HUDEP-2 (cell line): ENCODE data around the gene EDEM2.
"Not testable (repeated sequence)": the region's sequence is repeated elsewhere in the genome, so short reads cannot be mapped to it uniquely, and the experiment has no call there.

Experiments
- DNase-seq, 76 experiments: peaks; one replicate each; lab custom pipeline; 2025; ENCODE audit not compliant: unreplicated experiment in 76 of 76; lab: John Stamatoyannopoulos, UW

Gene EDEM2

GRCh38 chr20:35171753-35172433 lies 24.8 kb upstream of the EDEM2 start, which contains the start of gene PROCR:
Gene PROCR (plus strand): TSS chr20:35172072. CDS start chr20:35172155, 83 bp downstream.
- DNase-seq = peak in 49 of 76 experiments; percentile 10 to 72 (median 41)

- DNase-seq = no peak
These were observed 24.3 kb upstream of the EDEM2 start for GRCh38 chr20:35171438-35171752.

- not testable (repeated sequence) for DNase-seq
These were observed 21.7 kb upstream of the EDEM2 start for GRCh38 chr20:35168701-35169409.

- no peak for DNase-seq
These were observed 20.7 kb upstream of the EDEM2 start for GRCh38 chr20:35167787-35168186.

- DNase-seq = peak in 18 of 76 experiments; percentile 4 to 52 (median 14)
These were observed 19.2 kb upstream of the EDEM2 start for GRCh38 chr20:35166242-35166830.

GRCh38 chr20:35165221-35166185 lies 18.4 kb upstream of the EDEM2 start:
- DNase-seq = no peak

- DNase-seq = not testable (repeated sequence)
These were observed 17.4 kb upstream of the EDEM2 start for GRCh38 chr20:35164531-35164930.

- DNase-seq = not testable (repeated sequence)
These were observed 13.2 kb upstream of the EDEM2 start for GRCh38 chr20:35160341-35160740.

- no peak for DNase-seq
These were observed 9.8 kb upstream of the EDEM2 start for GRCh38 chr20:35156978-35157377.

GRCh38 chr20:35155936-35156335 lies 8.8 kb upstream of the EDEM2 start:
- DNase-seq = no peak

GRCh38 chr20:35151736-35152135 lies 4.6 kb upstream of the EDEM2 start:
- no peak for DNase-seq

GRCh38 chr20:35150846-35151579 lies 3.9 kb upstream of the EDEM2 start:
- DNase-seq = no peak

- peak in 18 of 76 experiments; percentile 2 to 54 (median 20) for DNase-seq
These were observed 487 bp upstream of the EDEM2 start for GRCh38 chr20:35147575-35148071.

GRCh38 chr20:35146299-35146919 lies 727 bp downstream of the EDEM2 start:
- peak in 20 of 76 experiments; percentile 9 to 47 (median 19) for DNase-seq

GRCh38 chr20:35145141-35145564 lies 2.0 kb downstream of the EDEM2 start:
- peak in 36 of 76 experiments; percentile 5 to 76 (median 45) for DNase-seq

- no peak for DNase-seq
These were observed 2.4 kb downstream of the EDEM2 start for GRCh38 chr20:35144694-35145093.

GRCh38 chr20:35135867-35136586 lies 11.1 kb downstream of the EDEM2 start:
- DNase-seq = no peak

GRCh38 chr20:35134880-35135279 lies 12.3 kb downstream of the EDEM2 start:
- DNase-seq = no peak

GRCh38 chr20:35134472-35134871 lies 12.7 kb downstream of the EDEM2 start:
- no peak for DNase-seq
